Fibroblast of the aortic adventitia (primary cell): ENCODE measurements around the gene CFAP251. TPM values are rescaled to one million over a fixed set of nuclear protein-coding genes. Genes with fewer than 3 reads are reported as not detected.

Experiments
- small RNA-seq: library from RNA; depleted of rRNA; stranded (forward); fragments of <200 nt; gene quantifications from one replicate; pipeline ENCODE3, GENCODE V24; 2012
- total RNA-seq: library from RNA; depleted of rRNA; stranded (reverse); fragments of >200 nt; gene quantifications from 2 replicates; pipeline ENCODE4 v1.2.3, GENCODE V29; 2012; ENCODE audit warnings: low replicate concordance

Gene CFAP251
- total RNA-seq, 1 donor = 8.8 TPM

Small RNA genes within 50 kb of the gene (small RNA-seq; reads per million reads assigned to genes)
- gene AC069503.3 = not detected
- not detected for gene RF00017
- gene RNU7-170P = not detected

Other genes with a start within 250 kb of the CFAP251 start
- gene MORN3, start 248.9 kb upstream of the CFAP251 start, total RNA-seq = 0.63 and 3.8 TPM in 2 replicates
- 3.4 and 8.0 TPM in 2 replicates for gene TMEM120B, start 205.8 kb upstream of the CFAP251 start, total RNA-seq
- gene RHOF, start 124.9 kb upstream of the CFAP251 start, total RNA-seq = 10.9 and 13.1 TPM in 2 replicates
- 5.0 and 6.1 TPM in 2 replicates for gene SETD1B, start 114.6 kb upstream of the CFAP251 start, total RNA-seq
- 1.1 and 1.8 TPM in 2 replicates for gene HPD, start 59.7 kb upstream of the CFAP251 start, total RNA-seq
- 27.6 and 57.9 TPM in 2 replicates for gene PSMD9, start 29.8 kb upstream of the CFAP251 start, total RNA-seq
- 3.2 and 12.2 TPM in 2 replicates for gene BCL7A, start 103.3 kb downstream of the CFAP251 start, total RNA-seq
- gene MLXIP, start 160.2 kb downstream of the CFAP251 start, total RNA-seq = 8.3 and 15.4 TPM in 2 replicates